Spinal cord (tissue), 10 donors: ENCODE data around the gene CEP112. TPM values are rescaled to one million over a fixed set of nuclear protein-coding genes. Genes with fewer than 3 reads are reported as not detected.

ENCODE experiments used
- DNase-seq, 6 donors: peaks; one replicate each; pipeline versions ENCODE4 v3.0.0 to v3.0.0-alpha.2; 2013 to 2015; ENCODE audit warnings: low spot score in 6 of 6, low read depth in 4 of 6
- H3K27ac ChIP-seq: one replicate; pipeline ENCODE4 v1.5.1; 2013; ENCODE audit warnings: low read depth, low read length, control low read depth
- H3K27me3 ChIP-seq: one replicate; pipeline ENCODE4 v1.6.1; 2013; ENCODE audit warnings: low read length; ENCODE audit not compliant: control insufficient read depth, insufficient read depth
- H3K36me3 ChIP-seq: one replicate; pipeline ENCODE4 v1.6.1; 2013; ENCODE audit warnings: low read length; ENCODE audit not compliant: control insufficient read depth, insufficient read depth
- H3K4me1 ChIP-seq: one replicate; pipeline ENCODE4 v1.6.1; 2013; ENCODE audit warnings: low read length; ENCODE audit not compliant: control insufficient read depth, insufficient read depth
- H3K4me3 ChIP-seq: one replicate; pipeline ENCODE4 v1.5.1; 2013; ENCODE audit warnings: low read depth, low read length, control low read depth
- H3K9me3 ChIP-seq: one replicate; pipeline ENCODE4 v1.6.1; 2013; ENCODE audit warnings: low read length; ENCODE audit not compliant: control insufficient read depth, insufficient read depth
- WGBS: methylation state at CpG from one replicate; pipeline ENCODE4 v1.1.5; 2013; ENCODE audit warnings: missing lambda C conversion rate; ENCODE audit not compliant: insufficient coverage; 5-methylcytosine and 5-hydroxymethylcytosine counted together
- polyA plus RNA-seq, 2 donors: library from polyadenylated mRNA; unstranded; fragments of 120-200 nt; gene quantifications; one replicate each; pipeline ENCODE4 v1.2.1, GENCODE V29; 2013; ENCODE audit not compliant: insufficient read length in 2 of 2
- total RNA-seq, 2 donors: library from RNA; depleted of rRNA in 1 of 2; stranded (reverse); fragments of 120-200 nt in 1 of 2; fragments of >200 nt in 1 of 2; gene quantifications; one replicate each; pipeline versions ENCODE4 v1.2.3 to v1.2.4, GENCODE V29; 2013 to 2014
- donor health status: healthy.

CEP112 gene
- total and polyA plus RNA-seq, 4 donors: 9.1 to 26.2 (median 17.6) TPM

- H3K27me3 ChIP-seq: no peaks in the 10 kb centered on the region
- no peak overlapping the region for H3K4me3 ChIP-seq
- peaks cover 9% of the 10 kb centered on the region for H3K9me3 ChIP-seq
- H3K36me3 ChIP-seq: no peaks in the 10 kb centered on the region
- DNase-seq: no peak
- H3K4me1 ChIP-seq: no peaks in the 10 kb centered on the region
- H3K27ac ChIP-seq: no peak overlapping the region
Observed at GRCh38 chr17:65807361-65807760, 384.6 kb downstream of the CEP112 start.

- no peak for DNase-seq
Observed at GRCh38 chr17:65801513-65801912, 390.4 kb downstream of the CEP112 start.

GRCh38 chr17:65800655-65801054 is 391.3 kb downstream of the CEP112 start:
- whole genome bisulfite sequencing: no CpG with 5 or more reads among the region's 1 CpG
- H3K9me3 ChIP-seq: peaks cover 13% of the 10 kb centered on the region
- no peak for DNase-seq
- no peak overlapping the region for H3K27ac ChIP-seq
- no peaks in the 10 kb centered on the region for H3K4me1 ChIP-seq
- H3K4me3 ChIP-seq: no peak overlapping the region
- H3K27me3 ChIP-seq: no peaks in the 10 kb centered on the region
- H3K36me3 ChIP-seq: no peaks in the 10 kb centered on the region

More at GRCh38 chr17:65801513-65801912, 390.4 kb downstream of the CEP112 start:
- Histone ChIP-seq H3K36me3 (no peaks in the 10 kb centered on the region), H3K27me3 (no peaks in the 10 kb centered on the region), H3K27ac (no peak overlapping the region), H3K4me3 (no peak overlapping the region), H3K9me3 (peaks cover 13% of the 10 kb centered on the region), H3K4me1 (no peaks in the 10 kb centered on the region)
- WGBS: 100% methylated on average over 1 of the region's 2 CpGs

GRCh38 chr17:65799869-65800268 is 392.1 kb downstream of the CEP112 start:
- no peak for DNase-seq
- no peaks in the 10 kb centered on the region for H3K4me1 ChIP-seq
- no peaks in the 10 kb centered on the region for H3K36me3 ChIP-seq
- no peak overlapping the region for H3K4me3 ChIP-seq
- no peak overlapping the region for H3K27ac ChIP-seq
- peaks cover 13% of the 10 kb centered on the region for H3K9me3 ChIP-seq
- WGBS: no CpG with 5 or more reads among the region's 1 CpG
- no peaks in the 10 kb centered on the region for H3K27me3 ChIP-seq

- Histone ChIP-seq H3K4me3 (no peak overlapping the region), H3K36me3 (no peaks in the 10 kb centered on the region), H3K9me3 (peaks cover 13% of the 10 kb centered on the region), H3K4me1 (no peaks in the 10 kb centered on the region), H3K27ac (no peak overlapping the region), H3K27me3 (no peaks in the 10 kb centered on the region)
- DNase-seq: no peak
- WGBS: no CpG with 5 or more reads among the region's 1 CpG
Observed at GRCh38 chr17:65799454-65799853, 392.5 kb downstream of the CEP112 start.

- Histone ChIP-seq H3K36me3 (no peaks in the 10 kb centered on the region), H3K4me1 (no peaks in the 10 kb centered on the region), H3K27me3 (no peaks in the 10 kb centered on the region), H3K4me3 (no peak overlapping the region), H3K27ac (no peak overlapping the region), H3K9me3 (peaks cover 13% of the 10 kb centered on the region)
- DNase-seq: no peak
- WGBS: 77% methylated on average over 2 of the region's 3 CpGs
Observed at GRCh38 chr17:65797809-65798208, 394.1 kb downstream of the CEP112 start.

GRCh38 chr17:65797101-65797500 is 394.8 kb downstream of the CEP112 start:
- no peak overlapping the region for H3K27ac ChIP-seq
- no CpG with 5 or more reads among the region's 1 CpG for WGBS
- no peak for DNase-seq
- H3K27me3 ChIP-seq: no peaks in the 10 kb centered on the region
- H3K4me1 ChIP-seq: no peaks in the 10 kb centered on the region
- no peaks in the 10 kb centered on the region for H3K36me3 ChIP-seq
- no peak overlapping the region for H3K4me3 ChIP-seq
- H3K9me3 ChIP-seq: peaks cover 11% of the 10 kb centered on the region

- H3K9me3 ChIP-seq: no peaks in the 10 kb centered on the region
- no peak for DNase-seq
- 54% methylated on average over 3 of the region's 5 CpGs for WGBS
Observed at GRCh38 chr17:65794572-65794971, 397.4 kb downstream of the CEP112 start.

GRCh38 chr17:65790241-65790640 is 401.7 kb downstream of the CEP112 start:
- H3K4me3 ChIP-seq: no peak overlapping the region
- H3K9me3 ChIP-seq: no peaks in the 10 kb centered on the region
- DNase-seq: no peak
- no peaks in the 10 kb centered on the region for H3K27me3 ChIP-seq
- 56% methylated on average over 2 of the region's 4 CpGs for WGBS
- no peaks in the 10 kb centered on the region for H3K4me1 ChIP-seq
- no peak overlapping the region for H3K27ac ChIP-seq
- H3K36me3 ChIP-seq: no peaks in the 10 kb centered on the region

More at GRCh38 chr17:65794572-65794971, 397.4 kb downstream of the CEP112 start:
- H3K36me3 ChIP-seq: no peaks in the 10 kb centered on the region
- H3K27ac ChIP-seq: no peak overlapping the region
- H3K4me3 ChIP-seq: no peak overlapping the region
- no peaks in the 10 kb centered on the region for H3K27me3 ChIP-seq
- H3K4me1 ChIP-seq: no peaks in the 10 kb centered on the region

GRCh38 chr17:65787503-65787902 is 404.4 kb downstream of the CEP112 start:
- Histone ChIP-seq H3K9me3 (peaks cover under 1% of the 10 kb centered on the region), H3K4me1 (no peaks in the 10 kb centered on the region), H3K27ac (no peak overlapping the region), H3K36me3 (no peaks in the 10 kb centered on the region), H3K27me3 (no peaks in the 10 kb centered on the region), H3K4me3 (no peak overlapping the region)
- WGBS: no CpG with 5 or more reads among the region's 1 CpG
- DNase-seq: no peak
